H9 (cell line): ENCODE measurements around the gene ANKS1B. TPM values are rescaled to one million over a fixed set of nuclear protein-coding genes. Genes with fewer than 3 reads are reported as not detected.

ENCODE experiments used
- DNase-seq: peaks from one replicate; pipeline ENCODE4 v3.0.0-alpha.2; 2017
- H2AFZ ChIP-seq: one replicate; pipeline ENCODE4 v1.6.1; 2013; ENCODE audit warnings: mild to moderate bottlenecking, low read length, control low read depth, moderate library complexity
- H2AK5ac ChIP-seq: 2 replicates; pipeline ENCODE4 v1.6.1; 2013; ENCODE audit warnings: low read length, control low read depth, mixed read lengths; ENCODE audit not compliant: insufficient read length
- H2BK120ac ChIP-seq: one replicate; pipeline ENCODE4 v1.6.1; 2013; ENCODE audit warnings: low read depth, mild to moderate bottlenecking, low read length, control low read depth, inconsistent platforms; ENCODE audit not compliant: poor library complexity, severe bottlenecking
- H2BK12ac ChIP-seq: 2 replicates; pipeline ENCODE4 v1.6.1; 2013; ENCODE audit warnings: low read length, control low read depth, mixed read lengths, low read depth; ENCODE audit not compliant: insufficient read length
- H2BK15ac ChIP-seq: 2 replicates; pipeline ENCODE4 v1.6.1; 2013; ENCODE audit warnings: low read depth, low read length, control low read depth
- H2BK20ac ChIP-seq: one replicate; pipeline ENCODE4 v1.6.1; 2013; ENCODE audit warnings: low read depth, mild to moderate bottlenecking, low read length, control low read depth, inconsistent platforms; ENCODE audit not compliant: poor library complexity, severe bottlenecking
- H2BK5ac ChIP-seq: 2 replicates; pipeline ENCODE4 v1.6.1; 2013; ENCODE audit warnings: low read length, control low read depth, mixed read lengths; ENCODE audit not compliant: insufficient read length
- H3K14ac ChIP-seq: 2 replicates; pipeline ENCODE4 v1.6.1; 2013; ENCODE audit warnings: low read length, control low read depth; ENCODE audit not compliant: insufficient read depth
- H3K18ac ChIP-seq: 2 replicates; pipeline ENCODE4 v1.6.1; 2013; ENCODE audit warnings: low read depth, mild to moderate bottlenecking, mixed read lengths, low read length, control low read depth; ENCODE audit not compliant: insufficient read length
- H3K23ac ChIP-seq: 2 replicates; pipeline ENCODE4 v1.6.1; 2013; ENCODE audit warnings: low read length, control low read depth, mixed read lengths, low read depth; ENCODE audit not compliant: insufficient read length
- H3K23me2 ChIP-seq: 2 replicates; pipeline ENCODE4 v1.6.1; 2013; ENCODE audit warnings: low read depth, mild to moderate bottlenecking, mixed read lengths, low read length, control low read depth; ENCODE audit not compliant: insufficient read length, poor library complexity, severe bottlenecking
- H3K27ac ChIP-seq: 2 replicates; pipeline ENCODE4 v1.5.1; 2013; ENCODE audit warnings: low read length, control low read depth, mixed read lengths, low read depth; ENCODE audit not compliant: insufficient read length
- H3K27me3 ChIP-seq: 2 replicates; pipeline ENCODE4 v1.6.1; 2013; ENCODE audit warnings: low read length, control low read depth, inconsistent platforms; ENCODE audit not compliant: insufficient read depth
- H3K4ac ChIP-seq: 2 replicates; pipeline ENCODE4 v1.6.1; 2013; ENCODE audit warnings: low read depth, mild to moderate bottlenecking, control low read depth, inconsistent platforms, low read length, moderate library complexity
- H3K4me1 ChIP-seq: 2 replicates; pipeline ENCODE4 v1.6.1; 2013; ENCODE audit warnings: low read length, control low read depth, inconsistent platforms; ENCODE audit not compliant: insufficient read depth
- H3K4me2 ChIP-seq: 2 replicates; pipeline ENCODE4 v1.6.1; 2013; ENCODE audit warnings: low read length, control low read depth, mixed read lengths; ENCODE audit not compliant: insufficient read length, insufficient read depth
- H3K56ac ChIP-seq: 2 replicates; pipeline ENCODE4 v1.6.1; 2013; ENCODE audit warnings: low read depth, mild to moderate bottlenecking, mixed read lengths, low read length, control low read depth; ENCODE audit not compliant: insufficient read length
- H3K79me1 ChIP-seq: 2 replicates; pipeline ENCODE4 v1.6.1; 2013; ENCODE audit warnings: low read depth, mild to moderate bottlenecking, moderate library complexity, low read length, control low read depth, inconsistent platforms; ENCODE audit not compliant: insufficient read depth, poor library complexity, severe bottlenecking
- H3K79me2 ChIP-seq: 2 replicates; pipeline ENCODE4 v1.6.1; 2013; ENCODE audit warnings: low read length, control low read depth, inconsistent platforms; ENCODE audit not compliant: insufficient read depth
- H3K9ac ChIP-seq: 2 replicates; pipeline ENCODE4 v1.6.1; 2013; ENCODE audit warnings: low read length, control low read depth, mixed read lengths; ENCODE audit not compliant: insufficient read length; ENCODE audit errors: extremely low read depth
- H3K9me3 ChIP-seq: one replicate; pipeline ENCODE4 v1.6.1; 2013; ENCODE audit warnings: low read depth, low read length, inconsistent platforms; ENCODE audit not compliant: control insufficient read depth
- H3T11ph ChIP-seq: one replicate; pipeline ENCODE4 v1.6.1; 2013; ENCODE audit warnings: mild to moderate bottlenecking, low read length, control low read depth, inconsistent platforms
- H4K20me1 ChIP-seq: one replicate; pipeline ENCODE4 v1.6.1; 2013; ENCODE audit not compliant: control insufficient read depth, insufficient read length, insufficient read depth
- H4K5ac ChIP-seq: 2 replicates; pipeline ENCODE4 v1.6.1; 2013; ENCODE audit warnings: low read depth, mild to moderate bottlenecking, mixed read lengths, low read length, control low read depth; ENCODE audit not compliant: insufficient read length
- H4K8ac ChIP-seq: replicated peaks from 2 replicates; pipeline ENCODE4 v1.6.1; 2013; ENCODE audit warnings: low read length, control low read depth, mixed read lengths, low read depth; ENCODE audit not compliant: insufficient read length
- H4K91ac ChIP-seq: 2 replicates; pipeline ENCODE4 v1.6.1; 2013; ENCODE audit warnings: low read depth, mild to moderate bottlenecking, moderate library complexity, mixed read lengths, low read length, control low read depth; ENCODE audit not compliant: insufficient read length
- H3K27ac Mint-ChIP-seq, 3 experiments: 2 replicates in 2 of 3; 3 replicates in 1 of 3; pipeline ENCODE4 v1.8.0; 2020 to 2021; ENCODE audit warnings: mixed read lengths in 3 of 3, mild to moderate bottlenecking in 1 of 3, moderate library complexity in 1 of 3
- H3K27me3 Mint-ChIP-seq: 2 replicates; pipeline ENCODE4 v1.8.0; 2021; ENCODE audit warnings: low read depth, mild to moderate bottlenecking, moderate library complexity, mixed read lengths
- H3K36me3 Mint-ChIP-seq, 3 experiments: 2 replicates in 2 of 3; 3 replicates in 1 of 3; pipeline ENCODE4 v1.8.0; 2020 to 2021; ENCODE audit warnings: low read depth in 3 of 3, mixed read lengths in 3 of 3; ENCODE audit not compliant: insufficient read depth in 1 of 3
- H3K4me1 Mint-ChIP-seq, 2 experiments: 2 replicates each; pipeline ENCODE4 v1.8.0; 2020; ENCODE audit warnings: mixed read lengths in 2 of 2
- H3K4me3 Mint-ChIP-seq, 2 experiments: 2 replicates in 1 of 2; 3 replicates in 1 of 2; pipeline ENCODE4 v1.8.0; 2020 to 2021; ENCODE audit warnings: mild to moderate bottlenecking in 2 of 2, mixed read lengths in 2 of 2, moderate library complexity in 1 of 2
- H3K9me3 Mint-ChIP-seq, 2 experiments: 2 replicates in 1 of 2; 3 replicates in 1 of 2; pipeline ENCODE4 v1.8.0; 2020; ENCODE audit warnings: mild to moderate bottlenecking in 2 of 2, mixed read lengths in 2 of 2, moderate library complexity in 1 of 2
- WGBS: extraction: QIAGEN DNeasy Blood & Tissue Kit; methylation state at CpG from one replicate; pipeline ENCODE4 v1.1.7; 2013; ENCODE audit warnings: missing lambda C conversion rate, low lambda C conversion rate, mixed read lengths; ENCODE audit not compliant: insufficient read length; ENCODE audit errors: extremely low coverage; 5-methylcytosine and 5-hydroxymethylcytosine counted together
- total RNA-seq: library from RNA; stranded (reverse); gene quantifications from 2 replicates; pipeline ENCODE4 v1.2.1, GENCODE V29; 2021
- TF ChIP-seq, protein P1 (sequence below): fragments of 200-600 bp; sonication (generic); conservative IDR thresholded peaks from 3 replicates; pipeline ENCODE4 v1.8.0; 2021; ENCODE audit warnings: antibody characterized with exemption, mild to moderate bottlenecking

Gene ANKS1B
- total RNA-seq, 1 experiment from 2014 or later = 4.1 TPM

DNA sequence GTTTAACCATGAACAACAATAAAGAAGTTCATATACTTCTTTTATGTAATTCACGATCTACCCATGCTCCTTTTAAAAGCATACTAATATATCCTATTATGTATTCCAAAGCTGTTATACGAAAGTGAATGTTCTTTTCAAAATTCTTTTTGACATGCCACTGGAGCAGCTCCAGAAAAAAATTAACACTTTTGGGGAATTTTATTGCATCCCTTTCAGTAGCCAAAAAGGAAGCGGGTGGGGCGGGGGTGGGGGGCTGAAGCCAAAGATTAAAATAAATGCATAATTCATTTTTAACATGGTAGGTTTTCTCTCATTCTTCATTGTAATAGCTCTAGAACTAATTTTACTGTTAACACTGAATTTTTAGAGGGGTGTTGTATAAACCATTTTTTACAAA lies 123.0 kb downstream of the ANKS1B start:
- H3K36me3 Mint-ChIP-seq = no peaks in the 10 kb centered on the region
- no peak overlapping the region for H3K4me2 ChIP-seq
- no peak overlapping the region for H2BK120ac ChIP-seq
- H3K18ac ChIP-seq = no peak overlapping the region
- H3K4me3 Mint-ChIP-seq = no peak overlapping the region
- no peak overlapping the region for H2BK12ac ChIP-seq
- no peaks in the 10 kb centered on the region for H3K27me3 Mint-ChIP-seq
- no peak overlapping the region for H3K27ac Mint-ChIP-seq
- H3K14ac ChIP-seq = no peak overlapping the region
- H3K56ac ChIP-seq = no peak overlapping the region
- H3K4ac ChIP-seq = no peak overlapping the region
- H3K79me1 ChIP-seq = no peaks in the 10 kb centered on the region
- no peak for DNase-seq
- H3K4me1 Mint-ChIP-seq = peaks cover 3 to 11% of the 10 kb centered on the region in 2 experiments
- no CpG with 5 or more reads among the region's 4 CpGs for WGBS
- no peak overlapping the region for H4K91ac ChIP-seq
- H3K23ac ChIP-seq = no peak overlapping the region
- no peak overlapping the region for H3T11ph ChIP-seq
- no peak overlapping the region for H2AK5ac ChIP-seq
- no peak overlapping the region for H2BK5ac ChIP-seq
- no peak overlapping the region for H4K5ac ChIP-seq
- no peaks in the 10 kb centered on the region for H3K9me3 ChIP-seq
- no peaks in the 10 kb centered on the region; the same call in 1 of the 2 replicates for H3K4me1 ChIP-seq
- H3K23me2 ChIP-seq = no peaks in the 10 kb centered on the region
- TF ChIP-seq, protein P1, sequence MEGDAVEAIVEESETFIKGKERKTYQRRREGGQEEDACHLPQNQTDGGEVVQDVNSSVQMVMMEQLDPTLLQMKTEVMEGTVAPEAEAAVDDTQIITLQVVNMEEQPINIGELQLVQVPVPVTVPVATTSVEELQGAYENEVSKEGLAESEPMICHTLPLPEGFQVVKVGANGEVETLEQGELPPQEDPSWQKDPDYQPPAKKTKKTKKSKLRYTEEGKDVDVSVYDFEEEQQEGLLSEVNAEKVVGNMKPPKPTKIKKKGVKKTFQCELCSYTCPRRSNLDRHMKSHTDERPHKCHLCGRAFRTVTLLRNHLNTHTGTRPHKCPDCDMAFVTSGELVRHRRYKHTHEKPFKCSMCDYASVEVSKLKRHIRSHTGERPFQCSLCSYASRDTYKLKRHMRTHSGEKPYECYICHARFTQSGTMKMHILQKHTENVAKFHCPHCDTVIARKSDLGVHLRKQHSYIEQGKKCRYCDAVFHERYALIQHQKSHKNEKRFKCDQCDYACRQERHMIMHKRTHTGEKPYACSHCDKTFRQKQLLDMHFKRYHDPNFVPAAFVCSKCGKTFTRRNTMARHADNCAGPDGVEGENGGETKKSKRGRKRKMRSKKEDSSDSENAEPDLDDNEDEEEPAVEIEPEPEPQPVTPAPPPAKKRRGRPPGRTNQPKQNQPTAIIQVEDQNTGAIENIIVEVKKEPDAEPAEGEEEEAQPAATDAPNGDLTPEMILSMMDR = no peak
- H3K27ac ChIP-seq = no peak overlapping the region
- no peak overlapping the region for H4K8ac ChIP-seq
- H3K9me3 Mint-ChIP-seq = no peaks in the 10 kb centered on the region
- no peak overlapping the region for H2AFZ ChIP-seq
- H2BK20ac ChIP-seq = no peak overlapping the region
- H3K9ac ChIP-seq = no peak overlapping the region
- no peaks in the 10 kb centered on the region for H3K79me2 ChIP-seq
- H3K27me3 ChIP-seq = no peaks in the 10 kb centered on the region
- H2BK15ac ChIP-seq = no peak overlapping the region
- no peaks in the 10 kb centered on the region for H4K20me1 ChIP-seq
